SKM-1 (cell line): ENCODE data around the gene KRT17.
"Not testable (repeated sequence)": the region's sequence is repeated elsewhere in the genome, so short reads cannot be mapped to it uniquely, and the experiment has no call there.

Experiments
- DNase-seq: peaks from one replicate; lab custom pipeline; 2025; ENCODE audit not compliant: unreplicated experiment; lab: John Stamatoyannopoulos, UW

KRT17 gene

GRCh38 chr17:41635121-41636097 lies 11.0 kb upstream of the KRT17 start:
- DNase-seq: no peak

DNA sequence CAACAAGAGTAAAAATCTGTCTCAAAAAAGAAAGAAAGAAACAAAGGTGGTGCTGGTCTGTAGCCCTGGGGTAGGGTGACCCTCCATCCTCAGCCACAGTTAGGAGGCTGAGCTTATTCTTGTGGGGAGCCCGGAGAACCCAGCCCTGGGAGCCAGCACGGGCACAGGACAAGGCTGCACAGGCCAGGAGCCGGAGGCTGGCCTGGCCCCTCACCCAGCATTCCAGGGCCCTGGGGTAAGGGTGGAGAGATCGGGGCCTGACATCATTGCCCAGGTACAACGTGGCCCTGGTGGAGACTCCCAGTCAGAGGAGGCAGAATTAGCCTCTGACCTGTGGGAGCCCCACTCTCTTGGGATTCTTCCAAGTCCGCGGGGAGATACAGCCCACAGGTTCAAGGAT lies 10.3 kb upstream of the KRT17 start:
- DNase-seq: no peak

DNA sequence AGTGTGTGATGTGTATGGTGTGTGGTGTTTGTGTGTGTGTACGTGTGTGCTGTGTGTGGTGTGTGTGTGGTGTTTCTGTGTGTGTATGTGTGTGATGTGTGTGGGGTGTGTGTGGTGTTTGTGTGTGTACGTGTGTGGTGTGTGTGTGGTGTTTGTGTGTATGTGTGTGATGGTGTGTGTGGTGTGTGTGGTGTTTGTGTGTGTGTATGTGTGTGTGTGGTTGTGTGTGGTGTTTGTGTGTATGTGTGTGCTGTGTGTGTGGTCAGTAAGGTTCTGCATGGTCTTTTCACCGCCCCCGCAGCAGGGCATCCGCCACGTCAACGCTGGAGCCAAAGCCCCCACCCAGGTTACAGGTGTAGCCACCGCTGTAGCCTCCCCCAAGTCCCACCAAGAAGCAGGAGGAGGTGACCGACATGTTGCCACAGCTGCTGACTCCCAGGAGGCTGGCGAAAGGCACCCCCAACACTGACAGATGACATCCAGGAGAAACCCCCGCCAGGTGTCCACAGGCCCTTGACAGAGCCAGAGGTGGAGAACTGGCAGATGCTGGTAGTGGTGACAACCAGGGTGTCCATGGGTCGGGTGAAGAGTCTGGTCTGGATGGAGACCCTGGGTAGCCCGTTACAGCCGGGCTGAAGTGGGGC lies 9.3 kb upstream of the KRT17 start:
- no peak for DNase-seq

GRCh38 chr17:41632482-41633105 lies 8.2 kb upstream of the KRT17 start:
- no peak for DNase-seq

- no peak for DNase-seq
Observed at GRCh38 chr17:41631898-41632285, 7.5 kb upstream of the KRT17 start.

- no peak for DNase-seq
Observed at GRCh38 chr17:41631025-41631897, 6.9 kb upstream of the KRT17 start.

DNA sequence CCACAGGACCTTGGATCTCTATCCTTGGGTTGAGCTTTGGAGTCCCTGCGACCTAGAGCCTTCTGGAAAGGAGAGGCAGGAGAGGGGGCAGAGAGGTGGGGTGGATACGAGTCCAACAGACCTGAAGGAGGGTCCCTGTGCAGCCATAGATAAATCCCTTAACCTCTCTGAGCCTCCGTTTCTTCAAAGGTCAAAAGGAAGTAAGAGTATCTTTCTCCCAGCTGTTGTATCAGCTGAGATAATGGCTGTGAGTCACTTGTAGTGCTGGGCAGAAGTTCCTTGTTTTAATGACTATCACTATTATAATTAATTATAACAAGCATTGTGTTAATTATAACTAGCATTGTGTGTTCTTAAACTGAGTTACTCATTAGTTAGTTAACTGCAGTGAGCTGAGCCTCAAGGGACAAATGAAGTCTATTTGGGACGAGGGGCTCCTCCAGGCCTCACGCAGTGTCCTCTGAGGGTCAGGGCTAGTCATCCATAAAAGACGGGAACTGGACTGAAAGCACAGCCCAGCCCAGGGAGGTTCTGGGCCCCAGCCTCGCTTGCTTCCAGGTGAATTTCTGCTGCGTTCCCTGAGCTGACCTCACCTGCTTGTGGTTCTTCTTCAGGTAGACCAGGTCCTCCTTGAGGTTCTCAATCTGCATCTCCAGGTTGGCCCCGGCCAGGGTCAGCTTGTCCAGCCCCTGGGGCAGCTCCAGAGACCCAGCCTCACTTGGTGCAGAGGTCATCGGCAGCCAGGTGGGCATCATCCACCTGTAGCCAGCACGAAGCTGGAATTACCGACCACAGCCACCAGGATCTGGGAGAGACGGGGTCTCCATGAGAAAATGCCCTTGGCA lies 5.7 kb upstream of the KRT17 start:
- DNase-seq: no peak

DNA sequence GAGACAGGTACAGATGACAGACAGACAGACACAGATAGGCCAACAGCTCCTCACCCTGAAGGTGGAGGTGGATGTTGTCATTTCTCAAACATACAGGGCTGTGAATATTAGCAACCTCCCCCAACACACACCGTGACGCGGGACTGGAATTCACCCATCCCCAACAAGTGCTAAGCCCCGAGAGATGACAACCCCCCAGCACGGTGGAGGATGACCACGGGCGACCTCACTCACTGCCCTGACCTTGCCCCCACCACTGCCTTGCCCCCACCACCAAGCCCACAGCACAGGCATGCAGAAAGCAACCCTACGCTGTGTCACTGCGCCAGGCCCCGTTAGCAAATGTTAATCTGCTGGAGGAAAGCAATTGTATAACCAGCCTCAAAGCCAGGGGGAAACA lies 4.9 kb upstream of the KRT17 start:
- DNase-seq: no peak

DNA sequence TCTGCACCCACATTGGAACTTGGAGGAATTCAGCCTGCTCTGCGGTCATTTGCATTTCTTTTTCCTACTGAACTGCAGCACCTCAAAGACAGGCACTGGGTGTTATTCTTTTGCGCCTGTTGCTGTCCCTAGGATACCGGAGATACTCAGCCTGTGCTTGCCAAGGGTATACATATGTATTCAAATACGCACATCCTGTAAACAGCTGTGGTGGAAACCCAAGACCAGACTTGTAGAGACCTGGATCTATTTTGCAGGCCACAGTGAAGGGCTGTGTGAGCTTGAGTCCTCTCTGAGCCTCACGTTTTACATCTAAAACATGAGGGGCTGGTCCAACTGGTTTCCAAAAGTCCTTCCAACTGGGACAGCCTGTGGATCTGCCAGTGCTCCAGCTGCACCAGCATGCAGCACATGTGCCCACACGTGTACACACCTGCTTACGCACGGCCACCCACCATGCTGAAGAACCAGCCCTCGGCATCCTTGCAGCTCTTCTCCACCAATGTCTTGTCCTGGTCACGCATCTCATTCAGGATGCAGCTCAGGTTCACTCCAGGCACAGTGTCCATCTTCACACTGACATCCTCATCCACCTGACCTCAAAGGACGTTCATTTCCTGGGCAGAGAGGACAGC lies 4.4 kb upstream of the KRT17 start:
- DNase-seq: not testable (repeated sequence)

DNA sequence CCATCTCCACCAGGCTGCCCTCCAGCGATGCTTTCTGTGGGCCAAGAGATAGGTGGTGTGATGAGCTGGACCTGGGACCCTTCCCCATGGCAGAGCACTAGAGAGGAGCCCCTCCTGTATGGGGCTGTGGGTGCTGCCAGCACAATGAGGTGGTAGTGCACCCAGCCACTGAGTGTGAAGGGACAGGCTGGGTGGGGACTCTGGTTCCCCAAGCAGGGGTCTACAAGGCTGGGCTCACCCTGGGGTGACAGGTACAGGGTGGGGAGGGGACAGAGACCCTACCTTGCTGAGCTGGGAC lies 3.6 kb upstream of the KRT17 start:
- not testable (repeated sequence) for DNase-seq

DNA sequence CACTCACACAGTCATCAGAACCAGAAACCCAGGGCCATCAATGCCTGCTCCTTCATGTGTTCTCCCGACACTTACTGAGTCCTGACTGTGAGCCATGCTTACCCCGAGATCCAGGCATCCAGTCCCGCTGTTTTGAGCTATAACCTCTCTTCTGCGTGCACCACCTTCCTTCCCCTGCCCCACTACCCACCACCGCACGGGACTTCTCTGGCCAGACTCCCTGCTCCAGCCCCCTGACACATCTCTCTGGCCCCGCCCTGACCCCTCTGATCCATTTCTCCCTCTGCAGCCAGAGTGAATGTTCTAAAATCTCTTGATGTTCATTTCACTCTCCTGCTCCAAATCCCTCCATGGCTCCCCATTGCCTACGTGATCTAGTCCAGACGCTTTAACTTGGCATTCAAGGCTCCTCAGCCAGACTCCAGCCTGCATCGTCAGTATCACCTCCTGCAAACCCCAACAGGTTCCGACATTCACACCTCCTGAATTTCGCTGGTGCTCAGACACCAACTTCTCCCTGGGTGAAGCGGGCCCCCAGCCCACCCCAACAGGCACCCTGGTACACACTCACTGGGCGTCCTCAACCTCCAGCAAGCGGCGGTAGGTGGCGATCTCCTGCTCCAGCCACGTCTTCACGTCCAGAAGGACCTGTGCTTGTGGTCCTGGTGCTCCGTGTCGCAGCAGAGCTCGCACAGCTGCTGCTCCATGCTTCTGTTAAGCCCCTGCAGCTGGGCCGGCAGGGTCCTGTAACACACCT lies 3.1 kb upstream of the KRT17 start:
- DNase-seq: no peak

GRCh38 chr17:41626914-41627295 lies 2.5 kb upstream of the KRT17 start:
- not testable (repeated sequence) for DNase-seq

DNA sequence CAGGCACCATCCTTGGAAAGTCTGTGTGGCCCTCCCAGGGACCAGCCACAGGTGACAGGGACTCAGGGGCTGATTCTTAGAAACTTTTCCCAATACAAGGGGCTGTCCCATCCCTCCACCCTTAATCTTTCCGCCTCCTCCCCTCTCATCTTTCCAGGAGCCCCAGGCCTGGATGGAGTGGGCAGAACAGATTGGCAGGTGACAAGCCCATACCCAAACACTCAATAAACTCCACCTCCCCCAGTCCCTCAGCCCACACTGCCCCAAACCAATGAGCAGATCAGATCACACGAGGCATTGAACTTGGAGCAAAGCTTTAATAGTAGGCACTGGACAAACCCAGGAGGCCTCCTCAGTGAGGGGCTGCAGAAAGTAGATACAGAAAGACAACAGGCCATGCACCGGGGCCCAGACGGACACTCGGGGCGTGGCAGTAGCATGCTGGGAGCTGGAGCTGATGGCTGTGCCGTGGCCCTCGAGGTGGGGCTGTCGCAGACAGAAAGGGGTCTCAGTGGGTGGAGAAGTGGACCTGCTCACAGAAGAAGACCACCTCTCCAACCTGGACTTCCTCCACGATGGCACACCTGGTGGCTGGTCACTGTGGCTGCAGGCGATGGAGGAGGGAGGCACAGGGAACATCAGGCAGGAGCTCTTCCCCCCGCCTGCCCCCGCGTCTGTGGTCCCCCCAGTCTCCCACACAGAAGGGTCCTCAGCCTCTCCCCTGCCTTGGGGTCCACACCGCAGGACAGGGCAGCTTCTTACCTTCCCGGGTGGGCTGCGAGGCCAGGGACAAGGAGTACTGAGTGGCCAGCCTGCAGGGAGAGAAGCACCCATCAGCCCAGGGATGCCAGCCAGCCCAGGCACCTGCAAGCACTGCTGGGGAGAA lies 1.9 kb upstream of the KRT17 start:
- not testable (repeated sequence) for DNase-seq

DNA sequence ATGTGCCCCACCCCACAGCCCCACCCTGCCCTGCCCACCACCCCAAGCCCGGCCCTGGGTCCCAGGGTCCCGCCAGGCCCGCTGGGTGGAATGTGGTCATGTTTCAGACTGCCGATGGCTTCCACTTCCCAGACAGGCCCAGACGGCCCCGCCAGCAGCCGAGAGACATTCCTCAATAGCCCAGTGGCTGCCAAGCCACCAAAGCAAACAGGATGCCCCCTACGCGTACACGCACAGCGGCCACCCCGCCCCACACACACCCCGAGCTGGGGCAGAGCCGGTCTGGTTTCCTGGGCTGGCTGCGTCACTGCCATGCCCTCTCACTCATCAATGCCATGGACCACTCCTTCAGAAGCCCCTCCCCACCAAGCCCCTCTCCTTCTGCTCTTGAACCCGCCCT lies 1.2 kb upstream of the KRT17 start:
- DNase-seq: no peak

GRCh38 chr17:41623184-41623861 lies 1.1 kb downstream of the KRT17 start:
- not testable (repeated sequence) for DNase-seq

GRCh38 chr17:41622340-41623183 lies 1.8 kb downstream of the KRT17 start:
- DNase-seq: not testable (repeated sequence)

DNA sequence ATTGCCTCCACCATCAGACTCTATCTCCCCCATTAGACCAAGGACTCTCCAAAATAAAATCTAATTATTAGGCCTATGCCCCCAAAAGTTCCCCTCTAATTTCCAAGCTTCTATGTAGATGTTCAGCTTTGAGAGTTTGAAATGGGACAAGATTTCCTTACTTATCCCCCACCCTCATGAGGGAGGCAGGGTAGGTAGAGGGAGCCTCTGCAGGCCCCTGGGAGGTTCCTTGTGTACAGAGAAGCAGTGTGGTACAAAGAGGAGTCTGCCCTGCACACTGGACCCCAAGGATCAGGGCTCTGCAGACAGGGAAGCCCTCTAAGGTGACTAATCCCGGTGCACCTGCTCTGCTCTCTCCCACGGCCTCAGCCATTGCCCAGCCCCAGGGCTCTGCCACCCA lies 2.5 kb downstream of the KRT17 start:
- no peak for DNase-seq
